HepG2 (cell line): Measurements from ENCODE around the gene UBTF. TPM values are rescaled to one million over a fixed set of nuclear protein-coding genes. Genes with fewer than 3 reads are reported as not detected.

Experiments used
- DNMT3B ChIP-seq: conservative IDR thresholded peaks from 2 replicates; pipeline ENCODE4 v1.6.1; 2016; ENCODE audit warnings: missing biosample characterization, control low read depth
- EEA1 ChIP-seq: sonication (generic); formaldehyde crosslinking; IDR thresholded peaks from 2 replicates; pipeline ENCODE4 v1.5.1; 2020; ENCODE audit warnings: mild to moderate bottlenecking, missing genetic modification reagents, borderline replicate concordance
- GATA4 ChIP-seq: sonication (generic); IDR thresholded peaks from 2 replicates; pipeline ENCODE4 v1.6.1; 2016; ENCODE audit warnings: antibody characterized with exemption, low read depth, borderline replicate concordance
- HIC2 ChIP-seq: sonication (generic); formaldehyde crosslinking; IDR thresholded peaks from 2 replicates; pipeline ENCODE4 v1.9.0; 2022; ENCODE audit warnings: low read depth, missing genetic modification reagents
- HNRNPL ChIP-seq: fragments of 200-400 bp; formaldehyde crosslinking; IDR thresholded peaks from 2 replicates; pipeline ENCODE4 v1.6.1; 2017; ENCODE audit warnings: mild to moderate bottlenecking, low read depth, low read length
- KLF12 ChIP-seq: sonication (generic); formaldehyde crosslinking; IDR thresholded peaks from 2 replicates; pipeline ENCODE4 v1.4.0; 2020; ENCODE audit warnings: missing genetic modification reagents, borderline replicate concordance
- MEF2D ChIP-seq: sonication (generic); formaldehyde crosslinking; IDR thresholded peaks from 2 replicates; pipeline ENCODE4 v1.5.1; 2020; ENCODE audit warnings: mild to moderate bottlenecking, missing genetic modification reagents
- ZNF180 ChIP-seq: sonication (generic); formaldehyde crosslinking; IDR thresholded peaks from 2 replicates; pipeline ENCODE4 v1.4.0; 2020; ENCODE audit warnings: low read depth, missing genetic modification reagents, borderline replicate concordance
- ZNF274 ChIP-seq: sonication (generic); formaldehyde crosslinking; IDR thresholded peaks from 2 replicates; pipeline ENCODE4 v1.5.1; 2020; ENCODE audit warnings: mild to moderate bottlenecking, missing genetic modification reagents
- ZNF333 ChIP-seq: sonication (generic); formaldehyde crosslinking; IDR thresholded peaks from 2 replicates; pipeline ENCODE4 v1.4.0; 2020; ENCODE audit warnings: mild to moderate bottlenecking, missing genetic modification reagents, borderline replicate concordance
- polyA plus RNA-seq, 8 experiments: library from polyadenylated mRNA; depleted of rRNA in 3 of 8; stranded (reverse) in 7 of 8; unstranded in 1 of 8; fragments of >200 nt; fragmentation: Illumina TruSeq in 4 of 8; extraction: Trizol in 4 of 8; gene quantifications; 2 replicates each; pipeline versions ENCODE4 v1.2.1 to v1.2.3, GENCODE V29; 2011 to 2016; ENCODE audit warnings: low read depth in 4 of 8, missing spikeins in 1 of 8, mixed read lengths in 1 of 8; ENCODE audit not compliant: insufficient read depth in 1 of 8
- total RNA-seq, 5 experiments: library from RNA; depleted of rRNA; stranded (reverse); fragments of >200 nt; fragmentation: Illumina TruSeq; extraction: Trizol; gene quantifications; 2 replicates each; pipeline ENCODE4 v1.2.3, GENCODE V29; 2016; ENCODE audit warnings: low read depth in 1 of 5
- TF ChIP-seq, protein P1 (sequence below): sonication (generic); formaldehyde crosslinking; IDR thresholded peaks from 2 replicates; pipeline ENCODE4 v1.4.0; 2020; ENCODE audit warnings: missing genetic modification reagents
- TF ChIP-seq, protein P2 (sequence below): sonication (generic); formaldehyde crosslinking; IDR thresholded peaks from 2 replicates; pipeline ENCODE4 v1.4.0; 2020; ENCODE audit warnings: mild to moderate bottlenecking, missing genetic modification reagents

Gene UBTF
- total and polyA plus RNA-seq, 2 of the 13 experiments (the other 11 are each of a cell fraction or from before 2014, with no cell fraction given): 15.2 to 60.9 TPM

DNA sequence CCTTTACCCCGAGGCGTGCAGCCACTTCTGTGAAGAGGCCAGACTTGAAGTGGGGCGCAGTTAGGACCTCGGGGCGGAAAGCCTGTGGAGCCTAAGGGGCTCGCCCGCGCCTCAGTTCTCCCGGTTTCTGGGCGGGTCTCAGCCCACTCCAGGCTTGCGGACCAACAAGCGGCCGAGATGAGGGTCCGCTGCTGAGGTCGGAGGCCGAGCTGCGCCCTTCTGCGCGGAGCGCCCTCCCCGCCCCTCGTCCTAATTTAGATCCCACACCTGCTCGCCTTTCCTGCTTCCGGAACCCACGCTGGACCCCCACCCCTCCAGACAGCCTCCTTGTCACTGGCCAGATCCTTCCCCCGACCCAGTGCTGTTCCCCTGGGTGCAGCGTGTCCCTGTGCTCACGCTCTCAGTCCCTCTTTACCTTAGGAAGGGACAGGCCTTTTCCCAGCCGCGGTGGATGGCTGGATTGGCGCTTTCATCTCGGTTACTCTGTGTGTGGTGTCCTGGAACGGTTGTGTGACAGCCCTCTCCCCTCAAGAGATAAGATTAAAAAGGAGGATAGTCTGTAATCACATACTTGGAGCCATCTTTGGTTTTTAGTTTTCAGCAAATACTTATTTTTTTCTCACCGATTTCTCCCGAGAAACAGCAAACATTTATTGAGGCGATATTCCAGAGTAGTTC is 18.9 kb downstream of the UBTF start (continued):
- TF ChIP-seq, protein P1, sequence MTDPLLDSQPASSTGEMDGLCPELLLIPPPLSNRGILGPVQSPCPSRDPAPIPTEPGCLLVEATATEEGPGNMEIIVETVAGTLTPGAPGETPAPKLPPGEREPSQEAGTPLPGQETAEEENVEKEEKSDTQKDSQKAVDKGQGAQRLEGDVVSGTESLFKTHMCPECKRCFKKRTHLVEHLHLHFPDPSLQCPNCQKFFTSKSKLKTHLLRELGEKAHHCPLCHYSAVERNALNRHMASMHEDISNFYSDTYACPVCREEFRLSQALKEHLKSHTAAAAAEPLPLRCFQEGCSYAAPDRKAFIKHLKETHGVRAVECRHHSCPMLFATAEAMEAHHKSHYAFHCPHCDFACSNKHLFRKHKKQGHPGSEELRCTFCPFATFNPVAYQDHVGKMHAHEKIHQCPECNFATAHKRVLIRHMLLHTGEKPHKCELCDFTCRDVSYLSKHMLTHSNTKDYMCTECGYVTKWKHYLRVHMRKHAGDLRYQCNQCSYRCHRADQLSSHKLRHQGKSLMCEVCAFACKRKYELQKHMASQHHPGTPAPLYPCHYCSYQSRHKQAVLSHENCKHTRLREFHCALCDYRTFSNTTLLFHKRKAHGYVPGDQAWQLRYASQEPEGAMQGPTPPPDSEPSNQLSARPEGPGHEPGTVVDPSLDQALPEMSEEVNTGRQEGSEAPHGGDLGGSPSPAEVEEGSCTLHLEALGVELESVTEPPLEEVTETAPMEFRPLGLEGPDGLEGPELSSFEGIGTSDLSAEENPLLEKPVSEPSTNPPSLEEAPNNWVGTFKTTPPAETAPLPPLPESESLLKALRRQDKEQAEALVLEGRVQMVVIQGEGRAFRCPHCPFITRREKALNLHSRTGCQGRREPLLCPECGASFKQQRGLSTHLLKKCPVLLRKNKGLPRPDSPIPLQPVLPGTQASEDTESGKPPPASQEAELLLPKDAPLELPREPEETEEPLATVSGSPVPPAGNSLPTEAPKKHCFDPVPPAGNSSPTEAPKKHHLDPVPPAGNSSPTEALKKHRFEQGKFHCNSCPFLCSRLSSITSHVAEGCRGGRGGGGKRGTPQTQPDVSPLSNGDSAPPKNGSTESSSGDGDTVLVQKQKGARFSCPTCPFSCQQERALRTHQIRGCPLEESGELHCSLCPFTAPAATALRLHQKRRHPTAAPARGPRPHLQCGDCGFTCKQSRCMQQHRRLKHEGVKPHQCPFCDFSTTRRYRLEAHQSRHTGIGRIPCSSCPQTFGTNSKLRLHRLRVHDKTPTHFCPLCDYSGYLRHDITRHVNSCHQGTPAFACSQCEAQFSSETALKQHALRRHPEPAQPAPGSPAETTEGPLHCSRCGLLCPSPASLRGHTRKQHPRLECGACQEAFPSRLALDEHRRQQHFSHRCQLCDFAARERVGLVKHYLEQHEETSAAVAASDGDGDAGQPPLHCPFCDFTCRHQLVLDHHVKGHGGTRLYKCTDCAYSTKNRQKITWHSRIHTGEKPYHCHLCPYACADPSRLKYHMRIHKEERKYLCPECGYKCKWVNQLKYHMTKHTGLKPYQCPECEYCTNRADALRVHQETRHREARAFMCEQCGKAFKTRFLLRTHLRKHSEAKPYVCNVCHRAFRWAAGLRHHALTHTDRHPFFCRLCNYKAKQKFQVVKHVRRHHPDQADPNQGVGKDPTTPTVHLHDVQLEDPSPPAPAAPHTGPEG: 0 out of 2 replicates have a peak, but pooled peaks have one; percentile 64
- TF ChIP-seq MEF2D (CRISPR knock-in tag): peak; percentile 71
- 0 out of 2 replicates have a peak, but pooled peaks have one; percentile 45 for TF ChIP-seq ZNF180
- TF ChIP-seq ZNF333: 0 out of 2 replicates have a peak, but pooled peaks have one; percentile 37
- TF ChIP-seq, protein P2, sequence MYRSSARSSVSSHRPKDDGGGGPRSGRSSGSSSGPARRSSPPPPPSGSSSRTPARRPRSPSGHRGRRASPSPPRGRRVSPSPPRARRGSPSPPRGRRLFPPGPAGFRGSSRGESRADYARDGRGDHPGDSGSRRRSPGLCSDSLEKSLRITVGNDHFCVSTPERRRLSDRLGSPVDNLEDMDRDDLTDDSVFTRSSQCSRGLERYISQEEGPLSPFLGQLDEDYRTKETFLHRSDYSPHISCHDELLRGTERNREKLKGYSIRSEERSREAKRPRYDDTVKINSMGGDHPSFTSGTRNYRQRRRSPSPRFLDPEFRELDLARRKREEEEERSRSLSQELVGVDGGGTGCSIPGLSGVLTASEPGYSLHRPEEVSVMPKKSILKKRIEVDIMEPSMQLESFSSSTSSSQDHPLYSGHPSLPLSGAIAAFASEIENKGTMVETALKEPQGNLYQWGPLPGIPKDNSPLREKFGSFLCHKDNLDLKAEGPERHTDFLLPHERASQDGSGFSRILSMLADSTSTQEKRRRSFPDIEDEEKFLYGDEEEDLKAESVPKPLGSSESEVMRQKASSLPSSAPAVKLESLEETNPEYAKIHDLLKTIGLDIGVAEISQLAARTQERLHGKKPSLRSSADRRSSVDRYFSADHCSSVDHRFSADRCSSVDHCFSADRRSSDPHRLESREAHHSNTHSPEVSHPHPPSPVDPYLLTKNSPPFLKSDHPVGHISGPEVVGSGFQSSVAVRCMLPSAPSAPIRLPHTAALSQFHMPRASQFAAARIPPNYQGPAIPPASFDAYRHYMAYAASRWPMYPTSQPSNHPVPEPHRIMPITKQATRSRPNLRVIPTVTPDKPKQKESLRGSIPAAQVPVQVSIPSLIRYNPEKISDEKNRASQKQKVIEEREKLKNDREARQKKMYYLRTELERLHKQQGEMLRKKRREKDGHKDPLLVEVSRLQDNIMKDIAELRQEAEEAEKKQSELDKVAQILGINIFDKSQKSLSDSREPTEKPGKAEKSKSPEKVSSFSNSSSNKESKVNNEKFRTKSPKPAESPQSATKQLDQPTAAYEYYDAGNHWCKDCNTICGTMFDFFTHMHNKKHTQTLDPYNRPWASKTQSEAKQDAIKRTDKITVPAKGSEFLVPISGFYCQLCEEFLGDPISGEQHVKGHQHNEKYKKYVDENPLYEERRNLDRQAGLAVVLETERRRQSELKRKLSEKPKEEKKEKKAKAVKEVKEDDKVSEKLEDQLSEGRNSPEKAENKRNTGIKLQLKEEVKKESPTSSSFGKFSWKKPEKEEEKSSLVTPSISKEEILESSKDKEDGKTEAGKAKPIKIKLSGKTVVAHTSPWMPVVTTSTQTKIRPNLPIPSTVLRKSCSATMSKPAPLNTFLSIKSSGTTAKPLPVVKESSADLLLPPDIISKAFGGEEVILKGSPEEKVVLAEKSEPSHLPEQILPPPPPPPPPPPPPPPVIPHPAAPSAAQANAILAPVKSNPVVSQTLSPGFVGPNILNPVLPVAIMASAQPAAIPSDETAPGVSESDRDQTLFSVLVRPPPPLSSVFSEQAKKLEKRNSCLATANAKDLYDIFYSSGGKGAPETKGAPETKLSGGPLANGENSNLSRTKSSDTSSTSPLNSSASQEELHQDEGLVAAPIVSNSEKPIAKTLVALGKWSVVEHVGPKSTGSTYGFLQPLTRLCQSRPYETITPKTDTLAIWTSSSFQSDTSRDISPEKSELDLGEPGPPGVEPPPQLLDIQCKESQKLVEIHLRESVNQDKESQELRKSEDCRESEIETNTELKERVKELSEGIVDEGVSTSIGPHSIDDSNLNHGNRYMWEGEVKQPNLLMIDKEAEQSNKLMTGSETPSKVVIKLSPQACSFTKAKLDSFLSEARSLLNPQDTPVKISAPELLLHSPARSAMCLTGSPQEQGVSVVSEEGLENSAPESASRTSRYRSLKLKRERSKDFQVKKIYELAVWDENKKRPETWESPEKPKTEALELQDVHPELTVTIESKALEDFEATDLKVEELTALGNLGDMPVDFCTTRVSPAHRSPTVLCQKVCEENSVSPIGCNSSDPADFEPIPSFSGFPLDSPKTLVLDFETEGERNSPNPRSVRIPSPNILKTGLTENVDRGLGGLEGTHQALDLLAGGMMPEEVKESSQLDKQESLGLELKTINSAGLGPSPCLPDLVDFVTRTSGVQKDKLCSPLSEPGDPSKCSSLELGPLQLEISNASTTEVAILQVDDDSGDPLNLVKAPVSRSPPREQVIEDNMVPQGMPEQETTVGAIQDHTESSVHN (CRISPR knock-in tag): peak; percentile 71; the same call in 1 of the 2 replicates
- TF ChIP-seq GATA4: peak; percentile 55; the same call in 1 of the 2 replicates
- peak; percentile 77; the same call in 1 of the 2 replicates for TF ChIP-seq ZNF274
- peak; percentile 63; the same call in 1 of the 2 replicates for TF ChIP-seq HNRNPL
- TF ChIP-seq KLF12 (CRISPR knock-in tag): peak; percentile 23; the same call in 1 of the 2 replicates
- TF ChIP-seq EEA1 (CRISPR knock-in tag): no peak
- TF ChIP-seq HIC2 (CRISPR knock-in tag): peak; percentile 24; the same call in 1 of the 2 replicates
- no peak for TF ChIP-seq DNMT3B
